ENCODE data around the gene FAIM.

DNA sequence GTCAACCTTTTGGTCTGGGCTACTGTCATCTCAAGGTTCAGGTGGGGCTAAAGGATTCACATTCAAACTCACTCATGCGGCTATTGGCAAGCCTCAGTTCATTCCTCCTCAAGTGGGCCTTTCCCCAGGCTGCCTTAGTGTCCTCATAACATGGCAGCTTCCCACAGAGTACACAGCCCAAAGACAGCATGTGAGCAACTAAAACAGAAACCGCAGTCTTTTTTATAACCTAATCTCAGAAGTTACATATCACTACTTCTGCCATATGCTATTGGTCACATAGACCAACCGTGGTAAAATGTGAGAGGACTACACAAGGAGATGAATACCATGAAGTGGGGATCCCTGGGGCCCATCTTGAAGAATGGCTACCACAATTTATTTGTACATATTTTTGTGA lies 10.0 kb upstream of the FAIM start:
- no peak for TF ChIP-seq CTCF (IDR thresholded peaks at IDR 0.05)
- no peak for TF ChIP-seq MLX (CRISPR knock-in tag; IDR thresholded peaks at IDR 0.05)
- TF ChIP-seq ZNF671 (CRISPR knock-in tag; IDR thresholded peaks at IDR 0.05), result no peak
- no peak for TF ChIP-seq NR1H2 (CRISPR knock-in tag; IDR thresholded peaks at IDR 0.05)

Data from WTC11 (cell line).